ENCODE measurements around the gene RNF224. TPM values are rescaled to one million over a fixed set of nuclear protein-coding genes. Genes with fewer than 3 reads are reported as not detected.

Gene RNF224
- total and polyA plus RNA-seq, 2 of the 13 experiments (the other 11 are each of a cell fraction or from before 2014, with no cell fraction given), result 0.09 TPM; not detected in 1

- TF ChIP-seq ERF (CRISPR knock-in tag; IDR thresholded peaks at IDR 0.05), result peak; percentile 39; the same call in 1 of the 2 replicates
- TF ChIP-seq ZBTB44 (CRISPR knock-in tag; IDR thresholded peaks at IDR 0.05), result 0 out of 2 replicates have a peak, but pooled peaks have one; percentile 61
- TF ChIP-seq ZNF274 (CRISPR knock-in tag; IDR thresholded peaks at IDR 0.05), result no peak; the same call in 1 of the 2 replicates
- no peak for TF ChIP-seq HNRNPH1 (optimal IDR thresholded peaks at IDR 0.05; ENCODE audit: low read depth, low read length)
- no peak for TF ChIP-seq ATM (IDR thresholded peaks at IDR 0.05; ENCODE audit: borderline replicate concordance)
- TF ChIP-seq MTERF4 (CRISPR knock-in tag; IDR thresholded peaks at IDR 0.05), result no peak
- no peak for TF ChIP-seq GMEB2 (CRISPR knock-in tag; IDR thresholded peaks at IDR 0.05; ENCODE audit: low read depth)
- peak; percentile 53 for TF ChIP-seq DBP (CRISPR knock-in tag; IDR thresholded peaks at IDR 0.05; ENCODE audit: not compliant biosample characterization)
- TF ChIP-seq ZKSCAN5 (CRISPR knock-in tag; IDR thresholded peaks at IDR 0.05), result no peak
- TF ChIP-seq TP53 (CRISPR knock-in tag; conservative IDR thresholded peaks at IDR 0.05), result 0 out of 2 replicates have a peak, but pooled peaks have one; percentile 39
- peak; percentile 24; the same call in 1 of the 2 replicates for TF ChIP-seq ZNF564 (CRISPR knock-in tag; IDR thresholded peaks at IDR 0.05)
- TF ChIP-seq E2F1 (CRISPR knock-in tag; IDR thresholded peaks at IDR 0.05), result peak; percentile 58; the same call in 1 of the 2 replicates
- 0 out of 2 replicates have a peak, but pooled peaks have one; percentile 28 for TF ChIP-seq ZC3H13 (CRISPR knock-in tag; IDR thresholded peaks at IDR 0.05)
- no peak for TF ChIP-seq SNAPC2 (CRISPR knock-in tag; IDR thresholded peaks at IDR 0.05)
- TF ChIP-seq BATF2 (CRISPR knock-in tag; IDR thresholded peaks at IDR 0.05), result 0 out of 2 replicates have a peak, but pooled peaks have one; percentile 45
- peak; percentile 62; the same call in 1 of the 2 replicates for TF ChIP-seq ZNF720 (CRISPR knock-in tag; IDR thresholded peaks at IDR 0.05)
- no peak for TF ChIP-seq ZNF101 (CRISPR knock-in tag; IDR thresholded peaks at IDR 0.05; ENCODE audit: borderline replicate concordance, low read depth)
- no peak; the same call in 1 of the 2 replicates for TF ChIP-seq ZBED4 (CRISPR knock-in tag; IDR thresholded peaks at IDR 0.05; ENCODE audit: borderline replicate concordance)
Observed at GRCh38 chr9:137240841-137241489, 13.7 kb downstream of the RNF224 start, which contains the start of gene TUBB4B (continued).
